Measurements from ENCODE around the gene RALA.
"Not testable (repeated sequence)": the region's sequence is repeated elsewhere in the genome, so short reads cannot be mapped to it uniquely, and the experiment has no call there.

Gene RALA

GRCh38 chr7:39733881-39734632, 110.7 kb downstream of the RALA start:
- DNase-seq, result peak; percentile 20

- no peak for DNase-seq
Measured at GRCh38 chr7:39734633-39735004, 111.2 kb downstream of the RALA start.

GRCh38 chr7:39735903-39736302, 112.5 kb downstream of the RALA start:
- no peak for DNase-seq

- peak; percentile 38 for DNase-seq
Measured at GRCh38 chr7:39741942-39742623, 118.7 kb downstream of the RALA start.

GRCh38 chr7:39744620-39745019, 121.2 kb downstream of the RALA start:
- DNase-seq, result no peak

GRCh38 chr7:39745320-39745719, 121.9 kb downstream of the RALA start:
- DNase-seq, result no peak

- DNase-seq, result peak; percentile 41
Measured at GRCh38 chr7:39746103-39746819, 122.9 kb downstream of the RALA start.

GRCh38 chr7:39749177-39749576, 125.8 kb downstream of the RALA start:
- no peak for DNase-seq

- DNase-seq, result no peak
Measured at GRCh38 chr7:39749717-39750116, 126.3 kb downstream of the RALA start.

- DNase-seq, result no peak
Measured at GRCh38 chr7:39750253-39751077, 127.1 kb downstream of the RALA start.

- DNase-seq, result not testable (repeated sequence)
Measured at GRCh38 chr7:39753237-39753636, 129.9 kb downstream of the RALA start.

- no peak for DNase-seq
Measured at GRCh38 chr7:39753823-39754325, 130.5 kb downstream of the RALA start.

- DNase-seq, result no peak
Measured at GRCh38 chr7:39754326-39755120, 131.2 kb downstream of the RALA start.

- DNase-seq, result no peak
Measured at GRCh38 chr7:39757604-39758003, 134.2 kb downstream of the RALA start.

Data from effector CD4-positive, alpha-beta T cell (primary cell).